Small intestine (tissue), 16 donors: ENCODE measurements around the gene NRAP. TPM values are rescaled to one million over a fixed set of nuclear protein-coding genes. Genes with fewer than 3 reads are reported as not detected.
A peak's percentile ranks its signal among the peaks of the same experiment; 100 is the strongest.

Experiments used
- DNase-seq, 2 donors: peaks; one replicate each; pipeline versions ENCODE4 v3.0.0 to v3.0.0-alpha.2; 2013
- FAIRE-seq: peaks from 2 replicates; lab custom pipeline; 2012; peaks lifted over from hg19 to GRCh38; lab: Jason Lieb, UNC
- H3K27ac ChIP-seq, 3 donors: one replicate each; pipeline ENCODE4 v1.5.1; 2013; ENCODE audit warnings: low read length in 2 of 3, mild to moderate bottlenecking in 2 of 3, control low read depth in 1 of 3, inconsistent platforms in 1 of 3, low read depth in 1 of 3, moderate library complexity in 1 of 3
- H3K27me3 ChIP-seq, 3 donors: one replicate each; pipeline ENCODE4 v1.6.1; 2013; ENCODE audit warnings: low read length in 3 of 3, inconsistent platforms in 1 of 3; ENCODE audit not compliant: control insufficient read depth in 3 of 3, insufficient read depth in 3 of 3
- H3K36me3 ChIP-seq, 3 donors: one replicate each; pipeline ENCODE4 v1.6.1; 2013; ENCODE audit warnings: low read length in 3 of 3, inconsistent platforms in 1 of 3, low read depth in 1 of 3, mild to moderate bottlenecking in 1 of 3, moderate library complexity in 1 of 3; ENCODE audit not compliant: control insufficient read depth in 3 of 3, insufficient read depth in 2 of 3
- H3K4me1 ChIP-seq, 3 donors: one replicate each; pipeline ENCODE4 v1.6.1; 2013; ENCODE audit warnings: low read length in 2 of 3, inconsistent platforms in 1 of 3, low read depth in 1 of 3, mild to moderate bottlenecking in 1 of 3, moderate library complexity in 1 of 3; ENCODE audit not compliant: control insufficient read depth in 3 of 3, insufficient read depth in 2 of 3
- H3K4me3 ChIP-seq, 3 donors: one replicate each; pipeline ENCODE4 v1.5.1; 2013; ENCODE audit warnings: low read length in 3 of 3, control low read depth in 1 of 3, inconsistent platforms in 1 of 3, low read depth in 1 of 3, mild to moderate bottlenecking in 1 of 3, moderate library complexity in 1 of 3
- H3K9me3 ChIP-seq, 2 donors: one replicate each; pipeline ENCODE4 v1.6.1; 2013; ENCODE audit warnings: low read depth in 1 of 2, low read length in 1 of 2; ENCODE audit not compliant: control insufficient read depth in 2 of 2, insufficient read depth in 1 of 2
- WGBS, 3 donors: extraction: QIAGEN DNeasy Blood & Tissue Kit; methylation state at CpG; one replicate each; pipeline ENCODE4 v1.1.7; 2013; 5-methylcytosine and 5-hydroxymethylcytosine counted together
- long read RNA-seq, 10 donors: transcript quantifications; one replicate each; lab custom pipeline, GENCODE V29; 2026
- polyA plus RNA-seq, 4 donors: library from polyadenylated mRNA; stranded (reverse) in 3 of 4; unstranded in 1 of 4; fragments of 200-250 nt in 3 of 4; fragments of 120-200 nt in 1 of 4; gene quantifications; one replicate each; pipeline versions ENCODE4 v1.2.1 to v1.2.3, GENCODE V29; 2013
- donor health status: healthy with polysubstance abuse.
- donor health status: control.
- donor health status: control.
- donor health status: Bipolar disorder and iron deficiency.
- donor health status: healthy.

The NRAP gene, protein sequence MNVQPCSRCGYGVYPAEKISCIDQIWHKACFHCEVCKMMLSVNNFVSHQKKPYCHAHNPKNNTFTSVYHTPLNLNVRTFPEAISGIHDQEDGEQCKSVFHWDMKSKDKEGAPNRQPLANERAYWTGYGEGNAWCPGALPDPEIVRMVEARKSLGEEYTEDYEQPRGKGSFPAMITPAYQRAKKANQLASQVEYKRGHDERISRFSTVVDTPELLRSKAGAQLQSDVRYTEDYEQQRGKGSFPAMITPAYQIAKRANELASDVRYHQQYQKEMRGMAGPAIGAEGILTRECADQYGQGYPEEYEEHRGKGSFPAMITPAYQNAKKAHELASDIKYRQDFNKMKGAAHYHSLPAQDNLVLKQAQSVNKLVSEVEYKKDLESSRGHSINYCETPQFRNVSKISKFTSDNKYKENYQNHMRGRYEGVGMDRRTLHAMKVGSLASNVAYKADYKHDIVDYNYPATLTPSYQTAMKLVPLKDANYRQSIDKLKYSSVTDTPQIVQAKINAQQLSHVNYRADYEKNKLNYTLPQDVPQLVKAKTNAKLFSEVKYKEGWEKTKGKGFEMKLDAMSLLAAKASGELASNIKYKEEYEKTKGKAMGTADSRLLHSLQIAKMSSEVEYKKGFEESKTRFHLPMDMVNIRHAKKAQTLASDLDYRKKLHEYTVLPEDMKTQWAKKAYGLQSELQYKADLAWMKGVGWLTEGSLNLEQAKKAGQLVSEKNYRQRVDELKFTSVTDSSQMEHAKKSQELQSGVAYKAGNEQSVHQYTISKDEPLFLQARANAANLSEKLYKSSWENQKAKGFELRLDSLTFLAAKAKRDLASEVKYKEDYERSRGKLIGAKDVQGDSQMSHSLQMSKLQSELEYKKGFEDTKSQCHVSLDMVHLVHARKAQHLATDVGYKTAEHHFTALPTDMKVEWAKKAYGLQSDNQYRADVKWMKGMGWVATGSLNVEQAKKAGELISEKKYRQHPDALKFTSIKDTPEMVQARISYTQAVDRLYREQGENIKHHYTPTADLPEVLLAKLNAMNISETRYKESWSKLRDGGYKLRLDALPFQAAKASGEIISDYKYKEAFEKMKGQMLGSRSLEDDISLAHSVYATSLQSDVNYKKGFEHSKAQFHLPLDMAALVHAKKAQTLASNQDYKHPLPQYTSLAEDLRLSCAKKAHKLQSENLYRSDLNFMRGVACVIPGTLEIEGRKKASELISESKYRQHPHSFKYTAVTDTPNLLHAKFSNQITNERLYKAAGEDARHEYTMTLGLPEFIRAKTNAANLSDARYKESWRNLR (N-terminal part only)
- 1 to 10 TPM in 1 of 4 donors, under 1 TPM in 3; 0.03 to 2.2 (median 0.18) TPM for polyA plus RNA-seq
- long read RNA-seq, donor 1: 0 reads
- long read RNA-seq, donor 2: 0 reads
- long read RNA-seq, donor 3: 0 reads
- long read RNA-seq, donor 4: 0 reads
- long read RNA-seq, donor 5: 0 reads
- long read RNA-seq, donor 6: 0 reads
- long read RNA-seq, donor 7: 0 reads
- long read RNA-seq, donor 8: 0 reads
- long read RNA-seq, donor 9: 0 reads
- long read RNA-seq, donor 10, partial matches to known transcripts: 8 of 8 reads
- long read RNA-seq, donor 10, other reads (novel, unspliced or antisense): 0 of 8 reads

DNA sequence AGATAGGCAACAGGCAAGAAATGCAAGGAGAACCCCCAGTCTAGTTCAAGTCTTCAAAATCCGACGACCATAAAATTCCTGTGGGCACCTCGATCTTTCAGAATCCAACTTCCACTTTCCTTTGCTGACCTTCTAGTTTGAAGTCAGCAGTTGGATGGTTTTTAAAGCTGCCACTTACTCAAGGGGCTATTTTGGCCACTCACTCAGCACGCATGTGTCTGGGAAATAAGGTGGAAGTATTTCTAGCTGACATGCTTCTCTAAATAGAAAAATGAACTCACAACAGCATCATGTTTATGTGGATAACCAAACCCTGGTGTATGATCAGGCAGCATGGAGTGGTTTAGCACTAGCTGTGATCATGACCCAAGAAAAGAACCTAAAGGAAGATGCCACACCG lies at the start of gene NRAP:
TSS of gene NRAP (minus strand) at position 134 of the 400 bp plus-strand sequence. CDS start 159 bp downstream, outside the sequence.
- 86 to 88% (median 88%) methylated on average over 5 of the region's 5 CpGs for WGBS, 3 donors

DNA sequence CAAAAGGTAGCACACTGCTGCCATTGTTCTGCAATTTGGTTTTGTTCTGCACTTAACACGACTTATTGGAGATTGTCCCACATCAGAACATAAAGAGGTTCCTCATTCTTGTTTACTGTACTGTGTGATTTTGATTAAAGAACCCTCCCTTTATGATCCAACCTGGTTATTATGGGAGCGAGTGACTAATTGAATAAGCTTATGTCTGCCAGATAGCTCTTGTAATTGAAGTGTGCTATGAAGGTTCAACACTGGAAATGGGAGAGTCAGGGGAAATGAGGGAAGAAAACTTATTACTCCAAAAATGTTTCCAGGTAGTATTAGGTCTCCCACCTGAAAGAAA lies 49.8 kb upstream of the NRAP start:
- H3K4me3 ChIP-seq: no peak overlapping the region
- no peaks in the 10 kb centered on the region for H3K9me3 ChIP-seq
- no peaks in the 10 kb centered on the region for H3K27me3 ChIP-seq
- DNase-seq: peak in 1 of 2 donors; percentile 45
- peaks cover 0 to 5% (median 2%) of the 10 kb centered on the region in 3 donors for H3K4me1 ChIP-seq
- H3K27ac ChIP-seq: no peak overlapping the region
- 18 to 54% (median 53%) methylated on average over 2 of the region's 2 CpGs for WGBS, 3 donors
- peaks cover 0 to 40% (median 6%) of the 10 kb centered on the region in 3 donors for H3K36me3 ChIP-seq
- no peak for FAIRE-seq

More for the DNA sequence above, at the start of gene NRAP:
- no peaks in the 10 kb centered on the region for H3K27me3 ChIP-seq
- H3K27ac ChIP-seq: no peak within 1 kb of the TSS
- H3K9me3 ChIP-seq: no peaks in the 10 kb centered on the region
- DNase-seq (no peak), FAIRE-seq (no peak)
- no peak within 1 kb of the TSS for H3K4me3 ChIP-seq
- no peaks in the 10 kb centered on the region for H3K36me3 ChIP-seq
- no peaks in the 10 kb centered on the region for H3K4me1 ChIP-seq

- Histone ChIP-seq H3K4me1 (peaks cover 0 to 5% (median 2%) of the 10 kb centered on the region in 3 donors), H3K36me3 (peaks cover 0 to 40% (median 6%) of the 10 kb centered on the region in 3 donors), H3K9me3 (no peaks in the 10 kb centered on the region), H3K4me3 (no peak overlapping the region), H3K27me3 (no peaks in the 10 kb centered on the region), H3K27ac (no peak overlapping the region)
- DNase-seq (no peak), FAIRE-seq (no peak)
- 58 to 73% (median 65%) methylated on average over 8 of the region's 8 CpGs for WGBS, 3 donors
Measured at GRCh38 chr10:113712755-113713639, 49.2 kb upstream of the NRAP start.

- H3K4me3 ChIP-seq: no peak overlapping the region
- 91 to 96% (median 93%) methylated on average over 3 of the region's 3 CpGs for WGBS, 3 donors
- peaks cover 0 to 5% (median 2%) of the 10 kb centered on the region in 3 donors for H3K4me1 ChIP-seq
- H3K9me3 ChIP-seq: no peaks in the 10 kb centered on the region
- DNase-seq: no peak
- no peak overlapping the region for H3K27ac ChIP-seq
- peaks cover 0 to 40% (median 6%) of the 10 kb centered on the region in 3 donors for H3K36me3 ChIP-seq
- H3K27me3 ChIP-seq: no peaks in the 10 kb centered on the region
- FAIRE-seq: no peak
Measured at GRCh38 chr10:113712024-113712423, 48.2 kb upstream of the NRAP start.

- peaks cover 0 to 42% (median 6%) of the 10 kb centered on the region in 3 donors for H3K36me3 ChIP-seq
- H3K27ac ChIP-seq: no peak overlapping the region
- H3K9me3 ChIP-seq: no peaks in the 10 kb centered on the region
- H3K4me1 ChIP-seq: peaks cover 0 to 5% (median 2%) of the 10 kb centered on the region in 3 donors
- H3K4me3 ChIP-seq: no peak overlapping the region
- no peak for FAIRE-seq
- H3K27me3 ChIP-seq: no peaks in the 10 kb centered on the region
- no peak for DNase-seq
- WGBS, 3 donors: 18 to 40% (median 39%) methylated on average over 2 of the region's 2 CpGs
Measured at GRCh38 chr10:113711142-113711541, 47.3 kb upstream of the NRAP start.

- H3K27ac ChIP-seq: no peak overlapping the region
- DNase-seq (no peak), FAIRE-seq (no peak)
- no peaks in the 10 kb centered on the region for H3K9me3 ChIP-seq
- WGBS, 3 donors: 58 to 85% (median 75%) methylated on average over 8 of the region's 8 CpGs
- H3K27me3 ChIP-seq: no peaks in the 10 kb centered on the region
- no peak overlapping the region for H3K4me3 ChIP-seq
- peaks cover 0 to 8% (median 5%) of the 10 kb centered on the region in 3 donors for H3K4me1 ChIP-seq
- H3K36me3 ChIP-seq: peaks cover 0 to 27% (median 6%) of the 10 kb centered on the region in 3 donors
Measured at GRCh38 chr10:113709221-113709838, 45.5 kb upstream of the NRAP start.

GRCh38 chr10:113708640-113709039 lies 44.8 kb upstream of the NRAP start:
- FAIRE-seq: no peak
- Histone ChIP-seq H3K4me3 (no peak overlapping the region), H3K36me3 (peaks cover under 1 to 24% (median 7%) of the 10 kb centered on the region in 3 donors), H3K4me1 (peaks cover 0 to 8% (median 5%) of the 10 kb centered on the region in 3 donors), H3K27ac (no peak overlapping the region), H3K9me3 (no peaks in the 10 kb centered on the region), H3K27me3 (no peaks in the 10 kb centered on the region)
- WGBS, 3 donors: 80 to 91% (median 88%) methylated on average over 6 of the region's 6 CpGs
- DNase-seq: no peak
